Measurements from ENCODE around the gene PPDPF. TPM values are rescaled to one million over a fixed set of nuclear protein-coding genes. Genes with fewer than 3 reads are reported as not detected.
A peak's percentile ranks its signal among the peaks of the same experiment; 100 is the strongest.

The PPDPF gene
- total and polyA plus RNA-seq, 2 donors (not counting 3 experiments of a cell fraction or from before 2014, with no cell fraction given): 52.2 to 219 TPM

DNA sequence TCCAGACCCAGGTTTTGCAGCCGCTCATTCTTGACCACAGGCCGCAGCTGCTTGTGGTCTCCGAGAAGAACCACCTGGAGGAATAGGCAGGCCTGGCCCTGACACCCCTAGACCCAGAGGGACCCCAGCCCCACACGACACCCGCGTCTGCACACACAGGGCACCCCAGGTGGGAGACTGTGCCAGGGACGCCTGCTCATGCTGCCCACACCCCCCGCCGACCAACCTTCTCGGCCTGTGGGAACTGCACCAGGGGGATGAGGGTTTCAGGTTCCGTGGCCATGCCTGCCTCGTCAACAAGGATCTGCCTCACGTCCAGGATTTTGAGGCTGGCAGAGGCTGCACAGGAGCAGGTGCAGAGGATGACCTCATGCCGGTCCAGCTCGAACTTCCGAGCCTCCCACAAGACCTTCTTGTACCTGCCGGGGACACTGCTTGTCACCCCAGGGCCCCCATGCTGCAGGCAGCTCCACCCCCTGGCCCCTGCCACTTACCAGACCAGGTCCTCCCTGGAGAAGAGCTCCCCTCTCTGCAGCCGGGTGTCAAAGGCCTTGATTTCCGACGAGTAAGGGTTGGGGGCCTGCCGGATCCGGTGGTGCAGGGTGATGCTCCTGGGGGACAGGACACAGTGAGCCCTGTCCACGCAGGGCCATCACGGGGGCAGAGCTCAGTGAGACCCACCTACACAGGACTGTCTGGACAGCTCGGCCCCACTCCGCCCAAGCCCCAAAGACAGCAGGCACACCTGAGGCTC is 40.5 kb downstream of the PPDPF start:
- H3K79me2 ChIP-seq (ENCODE audit: control insufficient read depth, insufficient read depth, low read length): no peaks in the 10 kb centered on the region
- no peak overlapping the region for H2AFZ ChIP-seq (ENCODE audit: low read depth, low read length)
- POLR2A ChIA-PET: no interaction called here
- no peaks in the 10 kb centered on the region for H3K9me1 ChIP-seq (replicated peaks; ENCODE audit: control insufficient read depth, extremely low read depth, insufficient read depth, low read length)
- H3K9ac ChIP-seq (replicated peaks; ENCODE audit: extremely low read depth, insufficient read depth, low read length): no peak overlapping the region
- intact Hi-C loops (cut with micrococcal nuclease) (no loop called here), dilution Hi-C loops (cut with MboI; ENCODE audit: extremely low pct_ligation_motif_present, low sequenced_read_pairs) (no loop called here)
- H3K4me2 ChIP-seq (ENCODE audit: insufficient read depth, low read length): no peak overlapping the region
- H3K27me3 ChIP-seq (ENCODE audit: control insufficient read depth in 2 of 2, insufficient read depth in 2 of 2, low read length in 2 of 2): no peaks in the 10 kb centered on the region
- BruUV-seq (replicated peaks): TSS peak; percentile 6
- no peaks in the 10 kb centered on the region for H3K4me1 ChIP-seq (ENCODE audit: control insufficient read depth, extremely low read depth, insufficient read depth, low read length)
- H3K27ac ChIP-seq (ENCODE audit: insufficient read depth, low read depth, low read length): no peak overlapping the region
- CTCF ChIA-PET: no interaction called here
- DNase-seq (ENCODE audit: low read depth, low spot score) (no peak), FAIRE-seq (no peak)
- H3K36me3 ChIP-seq (ENCODE audit: control insufficient read depth in 2 of 2, extremely low read depth in 1 of 2, insufficient read depth in 2 of 2, low read length in 2 of 2): peaks cover 0 to 17% of the 10 kb centered on the region in 2 experiments
- no peaks in the 10 kb centered on the region for H4K20me1 ChIP-seq (replicated peaks; ENCODE audit: control insufficient read depth, extremely low read depth, insufficient read depth, low read length)
- TF ChIP-seq MAX (IDR thresholded peaks at IDR 0.05; ENCODE audit: insufficient read depth, insufficient read length) (no peak), POLR2A (IDR thresholded peaks at IDR 0.05; ENCODE audit: low read depth, low read length) (no peak), EZH2 (IDR thresholded peaks at IDR 0.05; ENCODE audit: borderline replicate concordance, low read depth, low read length, severe bottlenecking) (no peak)
- H3K9me3 ChIP-seq (replicated peaks; ENCODE audit: control insufficient read depth, insufficient read depth, low read length): no peaks in the 10 kb centered on the region
- no peak overlapping the region for H3K4me3 ChIP-seq (replicated peaks in 1 of 3; ENCODE audit: insufficient read depth in 1 of 3, low read depth in 1 of 3, low read length in 3 of 3)

- H3K79me2 ChIP-seq (ENCODE audit: control insufficient read depth, insufficient read depth, low read length): no peaks in the 10 kb centered on the region
- H3K4me3 ChIP-seq (replicated peaks in 1 of 3; ENCODE audit: insufficient read depth in 1 of 3, low read depth in 1 of 3, low read length in 3 of 3): no peak overlapping the region
- ChIA-PET CTCF (no interaction called here), POLR2A (no interaction called here)
- no TSS peak for BruUV-seq (replicated peaks)
- no peaks in the 10 kb centered on the region for H3K9me3 ChIP-seq (replicated peaks; ENCODE audit: control insufficient read depth, insufficient read depth, low read length)
- dilution Hi-C loops (cut with MboI; ENCODE audit: extremely low pct_ligation_motif_present, low sequenced_read_pairs): no loop called here
- no peaks in the 10 kb centered on the region for H3K9me1 ChIP-seq (replicated peaks; ENCODE audit: control insufficient read depth, extremely low read depth, insufficient read depth, low read length)
- DNase-seq (ENCODE audit: low read depth, low spot score) (no peak), FAIRE-seq (no peak)
- TF ChIP-seq MYC (IDR thresholded peaks at IDR 0.05; ENCODE audit: low read depth, low read length) (no peak), JUN (IDR thresholded peaks at IDR 0.05; ENCODE audit: borderline replicate concordance, insufficient read depth, insufficient read length, low read depth) (no peak)
- H3K27ac ChIP-seq (ENCODE audit: insufficient read depth, low read depth, low read length): no peak overlapping the region
- H4K20me1 ChIP-seq (replicated peaks; ENCODE audit: control insufficient read depth, extremely low read depth, insufficient read depth, low read length): no peaks in the 10 kb centered on the region
- no peak overlapping the region for H3K4me2 ChIP-seq (ENCODE audit: insufficient read depth, low read length)
- H3K9ac ChIP-seq (replicated peaks; ENCODE audit: extremely low read depth, insufficient read depth, low read length): no peak overlapping the region
- H2AFZ ChIP-seq (ENCODE audit: low read depth, low read length): no peak overlapping the region
- H3K27me3 ChIP-seq (ENCODE audit: control insufficient read depth in 2 of 2, insufficient read depth in 2 of 2, low read length in 2 of 2): no peaks in the 10 kb centered on the region
- intact Hi-C loops (cut with micrococcal nuclease): no loop called here
- H3K36me3 ChIP-seq (ENCODE audit: control insufficient read depth in 2 of 2, extremely low read depth in 1 of 2, insufficient read depth in 2 of 2, low read length in 2 of 2): peaks cover 0 to 17% of the 10 kb centered on the region in 2 experiments
- H3K4me1 ChIP-seq (ENCODE audit: control insufficient read depth, extremely low read depth, insufficient read depth, low read length): no peaks in the 10 kb centered on the region
Measured at GRCh38 chr20:63561624-63562396, 41.2 kb downstream of the PPDPF start.
